Sigmoid colon (tissue), 4 donors: Measurements from ENCODE around the gene KRT16.

Experiments used
- CTCF ChIP-seq, 4 experiments: fragments of 450-650 bp in 3 of 4; fragments of 200-600 bp in 1 of 4; IDR thresholded peaks; one replicate each; pipeline ENCODE4 v1.5.1; 2016 to 2019; ENCODE audit warnings: antibody characterized with exemption in 4 of 4, mild to moderate bottlenecking in 3 of 4, moderate library complexity in 2 of 4
- EP300 ChIP-seq, 4 donors: sonication (generic); formaldehyde crosslinking; IDR thresholded peaks; one replicate each; pipeline ENCODE4 v1.6.1; 2017; ENCODE audit warnings: antibody characterized with exemption in 4 of 4

GRCh38 chr17:41625602-41626001, 13.0 kb upstream of the KRT16 start:
- TF ChIP-seq CTCF (IDR thresholded peaks at IDR 0.05) = no peak
- TF ChIP-seq EP300 (IDR thresholded peaks at IDR 0.05) = no peak
